HG03460 (cell line): ENCODE measurements around the gene MTMR10.
A peak's percentile ranks its signal among the peaks of the same experiment; 100 is the strongest.

Experiments
- ATAC-seq: cut with Tn5 transposase; IDR thresholded peaks from one replicate; pipeline ENCODE4 v1.9.1; 2021; ENCODE audit not compliant: unreplicated experiment

MTMR10 gene

GRCh38 chr15:30991255-30992235 is at the start of gene MTMR10:
Gene MTMR10, minus strand, starts transcription at chr15:30991628. Its CDS starts 122 bp downstream, at chr15:30991506.
- ATAC-seq: peak; percentile 84

- no peak for ATAC-seq
Observed at GRCh38 chr15:31040611-31041010, 49.2 kb upstream of the MTMR10 start.

DNA sequence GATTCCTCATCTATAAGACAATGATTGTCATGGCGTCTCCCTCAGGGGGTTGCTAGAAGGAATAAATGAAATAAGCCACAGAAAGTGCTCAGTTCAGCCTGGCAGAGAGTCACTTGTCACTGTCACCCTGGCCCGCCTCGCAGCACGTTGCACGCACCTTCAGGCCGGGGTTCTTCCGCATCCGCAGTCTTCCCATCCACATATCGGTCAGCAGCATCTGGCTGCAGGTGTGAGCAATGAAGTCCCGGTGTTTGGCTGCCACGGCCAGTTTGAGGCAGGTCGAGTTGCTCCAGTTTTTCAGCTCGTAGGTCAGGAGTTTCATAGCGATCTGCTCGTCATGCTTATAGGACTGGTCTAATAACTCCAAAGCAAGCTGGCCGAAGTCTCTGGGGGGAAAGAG is 48.5 kb upstream of the MTMR10 start:
- no peak for ATAC-seq

DNA sequence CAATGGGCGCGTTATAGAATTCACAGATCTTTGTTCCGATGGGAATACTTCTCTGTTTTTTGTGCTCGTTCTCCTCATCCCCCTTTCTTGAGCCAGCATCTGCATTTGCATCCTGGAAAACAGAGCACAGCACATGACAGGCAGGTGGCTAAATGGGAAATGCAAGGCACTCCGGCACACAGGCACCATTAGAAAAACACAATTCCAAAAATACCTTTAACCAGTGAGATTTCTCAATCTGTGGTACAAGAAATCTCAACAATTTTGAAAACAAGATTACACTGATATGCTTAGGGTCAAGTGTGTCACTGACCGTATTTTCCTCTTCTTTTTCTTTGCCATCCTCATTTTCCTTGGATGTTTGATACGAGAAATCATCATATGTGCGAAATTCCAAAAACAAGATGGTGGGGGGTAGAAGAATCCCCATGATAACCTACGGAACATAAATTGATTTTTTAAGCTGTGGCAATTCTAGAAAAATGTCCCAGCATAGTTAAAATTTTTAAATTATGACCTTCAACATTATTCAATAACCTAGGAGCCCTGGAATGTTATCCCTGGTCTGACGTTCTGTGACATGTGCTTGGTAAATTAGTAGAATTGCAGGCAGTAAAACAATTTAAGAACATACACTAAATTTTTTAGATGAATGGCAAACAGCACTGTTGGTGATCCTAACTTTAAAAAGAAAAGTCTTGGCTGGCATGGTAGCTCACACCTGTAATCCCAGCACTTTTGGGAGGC is 46.5 kb upstream of the MTMR10 start:
- no peak for ATAC-seq

DNA sequence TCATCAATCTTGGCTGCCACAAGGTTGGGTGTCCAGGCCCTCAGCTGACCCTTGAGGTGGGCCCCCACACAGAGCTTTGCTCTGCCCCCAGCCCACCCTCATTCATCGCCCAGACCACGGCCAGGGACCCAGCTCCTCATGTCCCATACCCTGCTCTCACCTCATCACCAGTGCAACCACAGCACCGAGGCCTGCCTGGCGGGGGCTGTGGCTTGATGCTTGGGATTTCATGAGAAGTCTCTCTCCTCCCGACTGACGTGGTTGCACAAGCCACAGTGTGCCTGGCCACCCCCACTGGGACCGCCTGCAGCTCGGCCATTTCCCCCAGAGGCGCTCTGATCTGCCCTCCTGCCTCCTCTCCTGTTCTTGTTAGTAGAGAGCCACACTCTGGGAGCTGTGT is 45.4 kb upstream of the MTMR10 start:
- ATAC-seq: no peak

DNA sequence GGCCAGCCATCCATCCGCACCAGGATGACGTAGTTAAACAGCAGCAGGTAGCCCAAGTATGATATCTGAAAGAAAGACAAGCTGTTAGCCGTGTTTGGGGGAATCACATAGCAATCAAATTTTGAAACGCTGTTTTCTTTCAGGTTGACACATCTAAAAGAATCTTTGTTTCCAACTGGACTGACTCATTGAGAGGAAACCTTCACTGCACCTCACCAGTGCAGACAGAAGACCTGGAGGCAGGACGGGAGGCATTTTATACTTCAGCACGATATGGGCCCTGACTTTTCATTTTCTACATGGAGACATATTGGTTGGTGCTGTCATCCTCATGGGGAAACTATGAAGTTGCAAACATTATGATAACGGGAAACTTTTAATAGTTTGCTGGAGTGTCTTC is 44.2 kb upstream of the MTMR10 start:
- ATAC-seq: no peak

DNA sequence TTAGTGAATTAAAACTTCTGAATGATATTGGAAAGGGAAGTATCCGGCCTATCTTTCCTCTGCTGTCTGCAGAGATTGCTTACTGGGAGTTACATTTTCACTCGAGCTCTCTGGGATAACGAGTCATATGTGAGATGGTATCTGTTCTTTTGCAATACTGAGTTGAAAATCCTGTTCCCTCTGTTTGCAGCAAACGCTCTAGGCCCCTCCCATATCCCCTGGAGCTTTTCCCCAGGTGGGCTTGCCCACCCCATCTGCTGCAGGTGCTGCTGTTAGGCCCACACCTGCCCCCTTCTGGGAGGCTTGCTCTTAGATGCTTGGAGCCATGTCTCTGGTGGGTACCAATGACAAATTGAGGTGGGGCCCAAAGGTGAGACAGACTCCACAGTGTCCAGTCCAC is 42.7 kb upstream of the MTMR10 start:
- no peak for ATAC-seq

- ATAC-seq: no peak
Observed at GRCh38 chr15:31032961-31033371, 41.5 kb upstream of the MTMR10 start.

DNA sequence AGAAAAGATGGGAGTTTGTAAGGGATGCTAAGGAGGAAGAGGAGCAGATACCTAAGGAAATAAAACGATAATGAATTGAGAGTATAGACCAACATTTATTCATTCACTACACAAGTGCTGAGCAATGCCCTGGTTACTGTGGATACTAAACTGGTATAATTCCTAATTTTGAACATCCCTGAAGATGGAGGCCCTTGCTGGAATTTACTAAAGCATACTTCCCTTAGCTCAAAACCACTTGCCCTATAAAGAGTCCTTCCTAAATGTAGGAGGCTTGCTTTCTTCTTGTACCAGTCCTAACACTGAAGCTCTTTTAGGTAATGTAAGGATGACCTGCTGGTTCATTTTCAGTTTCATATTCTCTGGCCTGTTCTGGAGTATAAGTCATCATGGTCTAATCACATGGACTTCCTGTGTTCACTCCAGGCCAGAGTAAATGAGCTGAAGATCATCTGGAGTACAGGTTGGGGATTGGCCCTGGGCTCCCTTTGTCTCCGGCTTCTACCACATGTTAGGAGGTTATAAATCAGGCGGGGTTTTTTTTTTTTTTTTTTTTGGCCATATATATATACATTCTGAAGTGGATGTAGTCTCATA is 40.1 kb upstream of the MTMR10 start:
- ATAC-seq: peak; percentile 94

GRCh38 chr15:31027910-31028578 is 36.6 kb upstream of the MTMR10 start:
- no peak for ATAC-seq

DNA sequence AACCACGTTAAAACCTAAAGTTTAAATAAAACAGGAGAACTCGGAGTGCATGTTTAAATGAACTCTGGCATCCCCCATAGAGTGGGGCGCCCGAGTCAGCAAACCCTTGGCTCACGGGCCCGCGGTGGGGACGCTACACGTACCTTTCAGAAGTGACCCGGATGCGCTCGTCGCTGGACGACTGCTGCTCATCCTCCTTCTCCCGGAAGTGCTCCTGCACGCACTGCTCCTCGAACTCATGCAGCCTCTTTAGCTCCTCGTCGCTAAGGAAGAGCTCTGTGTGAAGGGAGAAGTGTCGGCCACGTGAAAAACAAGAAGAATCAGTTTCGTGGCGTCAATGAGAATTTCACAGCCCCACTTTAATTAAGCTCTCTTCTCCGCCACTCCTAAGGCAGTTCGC is 34.6 kb upstream of the MTMR10 start:
- ATAC-seq: no peak

DNA sequence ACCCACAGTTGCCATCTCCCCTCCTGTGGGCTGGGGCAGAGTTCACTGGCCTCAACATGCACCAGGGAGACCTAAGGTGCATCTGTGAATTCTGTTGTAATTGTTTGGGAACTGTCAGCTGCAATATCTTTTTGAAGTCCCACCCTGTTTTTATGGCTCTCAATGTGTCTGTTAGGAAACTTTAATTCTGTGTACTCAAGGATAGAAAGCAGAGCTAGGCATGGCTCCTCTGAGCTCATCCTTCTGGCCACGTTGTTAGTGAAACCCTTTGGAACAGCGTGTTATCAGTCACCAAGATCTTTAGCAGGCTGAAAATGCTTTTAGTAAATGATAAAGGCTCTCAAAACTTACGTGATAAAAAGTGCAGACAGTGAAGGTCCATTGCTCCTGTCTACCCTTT is 33.6 kb upstream of the MTMR10 start:
- no peak for ATAC-seq

GRCh38 chr15:31024330-31024729 is 32.9 kb upstream of the MTMR10 start:
- no peak for ATAC-seq

- ATAC-seq: no peak
Observed at GRCh38 chr15:31023841-31024240, 32.4 kb upstream of the MTMR10 start.

GRCh38 chr15:31021067-31021665 is 29.7 kb upstream of the MTMR10 start:
- no peak for ATAC-seq

DNA sequence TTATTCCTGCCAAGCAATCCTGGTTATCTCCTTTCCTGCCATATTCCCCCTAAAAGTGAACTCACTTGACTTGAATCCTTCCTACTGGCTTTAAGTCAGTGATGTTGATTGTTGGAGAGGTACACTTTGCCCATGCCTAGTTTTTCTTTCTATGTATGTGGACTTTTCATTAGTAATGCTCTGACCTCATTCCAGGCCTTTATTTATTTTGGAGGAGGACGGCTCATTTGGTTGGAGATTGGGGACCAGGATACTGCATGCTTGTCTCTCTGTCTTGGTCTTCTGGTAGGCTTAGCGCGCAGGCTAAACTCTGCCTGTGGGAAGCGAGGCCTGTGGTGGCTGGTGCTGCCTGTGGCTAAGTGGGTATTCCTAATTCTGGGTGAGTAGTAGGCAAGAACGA is 29.1 kb upstream of the MTMR10 start:
- no peak for ATAC-seq

- ATAC-seq: no peak
Observed at GRCh38 chr15:31019986-31020385, 28.6 kb upstream of the MTMR10 start.

DNA sequence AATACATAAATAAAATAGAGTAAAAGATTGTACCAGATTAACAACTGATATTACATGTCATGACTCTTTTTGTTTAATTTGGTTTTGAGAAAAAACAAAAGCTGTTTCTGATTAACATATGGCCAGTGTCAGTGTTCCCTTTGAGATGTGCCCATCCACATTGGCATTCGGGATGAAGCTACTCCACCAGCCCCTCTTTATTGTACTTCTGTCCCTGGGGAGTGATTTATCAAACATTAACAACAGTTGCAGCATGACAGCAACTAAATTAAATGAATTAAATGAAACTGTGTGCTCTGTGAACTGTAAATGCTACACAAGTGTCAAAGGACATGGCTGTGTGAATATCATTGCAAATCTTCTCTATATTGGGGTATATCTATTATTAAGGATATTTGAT is 25.9 kb upstream of the MTMR10 start:
- no peak for ATAC-seq

DNA sequence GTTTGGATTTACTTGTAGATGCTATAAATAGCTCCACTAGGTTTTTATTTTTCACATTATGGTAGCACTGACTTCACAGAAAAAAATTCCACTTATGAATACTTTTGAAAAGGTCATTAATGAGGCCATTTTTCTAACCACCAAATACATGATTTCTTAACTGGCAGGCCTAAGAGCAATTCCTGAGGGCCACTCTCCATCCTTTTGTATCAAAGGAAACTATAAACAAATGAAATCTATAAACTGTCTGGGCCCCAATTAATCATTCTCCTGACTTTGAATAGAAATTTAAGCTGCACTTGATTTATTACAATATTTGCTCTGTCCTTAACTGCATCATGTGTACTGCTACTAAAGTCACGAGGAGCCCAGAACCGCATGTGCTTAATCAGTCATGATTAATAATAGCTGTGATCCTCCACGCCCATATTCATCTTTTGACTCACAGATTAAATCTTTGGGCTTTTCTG is 25.1 kb upstream of the MTMR10 start:
- ATAC-seq: no peak

DNA sequence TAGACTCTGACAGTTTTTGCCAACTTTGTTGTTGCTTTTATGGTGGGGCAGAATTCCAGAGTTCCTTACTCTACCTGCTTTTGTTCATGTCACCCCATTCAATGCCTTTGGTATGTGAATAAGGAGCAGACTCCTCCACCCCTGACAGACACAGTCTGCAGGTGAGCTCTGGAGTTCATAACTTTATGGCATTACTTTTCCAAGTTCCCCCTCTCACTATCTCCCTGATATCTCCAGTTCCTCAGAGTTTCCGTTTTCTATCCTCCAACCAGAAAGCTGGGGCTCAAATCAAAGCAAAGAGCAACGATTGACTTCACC is 23.1 kb upstream of the MTMR10 start:
- ATAC-seq: no peak
